GM12873 (cell line): Measurements from ENCODE around the gene SLC37A3.

ENCODE experiments used
- CTCF ChIP-seq: IDR thresholded peaks from 2 replicates; pipeline ENCODE4 v1.5.1; 2012; ENCODE audit warnings: low read depth, mild to moderate bottlenecking, moderate library complexity, low read length, control low read depth; ENCODE audit not compliant: insufficient read depth; ENCODE audit errors: missing control alignments

SLC37A3 gene

DNA sequence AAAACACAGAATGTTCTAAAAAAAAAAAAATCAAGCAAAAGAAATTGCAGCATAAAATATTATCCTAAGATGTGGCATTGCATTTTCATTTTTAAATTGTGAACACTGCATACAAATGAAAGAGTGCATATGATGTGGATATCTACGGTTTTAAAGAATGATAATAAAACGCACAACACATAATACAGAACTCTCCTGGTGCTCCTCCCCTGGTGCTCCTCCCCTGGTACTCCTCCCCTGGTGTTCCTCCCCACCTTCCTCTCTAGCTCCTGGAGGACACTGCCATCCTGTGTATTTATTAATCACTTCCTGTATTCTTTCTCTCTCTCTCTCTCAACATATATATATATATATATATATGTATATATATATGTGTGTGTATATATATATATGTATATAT is 100.1 kb downstream of the SLC37A3 start:
- TF ChIP-seq CTCF = no peak

DNA sequence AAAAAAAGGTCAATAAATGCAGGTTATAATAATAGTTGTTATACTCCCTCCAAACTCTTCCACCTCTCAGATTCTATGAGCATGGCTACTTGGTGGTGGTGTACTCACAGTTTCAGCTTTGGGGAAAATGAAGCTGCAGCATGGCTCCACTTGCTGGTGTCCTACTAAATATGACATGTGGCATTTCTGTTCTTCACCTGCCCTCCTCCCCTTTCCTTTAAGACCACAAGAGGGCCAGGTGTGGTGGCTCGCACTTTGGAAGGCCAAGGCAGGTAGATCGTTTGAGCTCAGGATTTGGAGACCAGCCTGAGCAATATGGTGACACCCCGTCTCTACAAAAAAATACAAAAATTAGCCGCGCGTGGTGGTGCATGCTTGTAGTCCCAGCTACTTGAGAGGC is 101.1 kb downstream of the SLC37A3 start:
- peak; percentile 9 for TF ChIP-seq CTCF

GRCh38 chr7:140295224-140295738 is 103.0 kb downstream of the SLC37A3 start:
- no peak for TF ChIP-seq CTCF

- TF ChIP-seq CTCF = no peak
These were observed 103.9 kb downstream of the SLC37A3 start for GRCh38 chr7:140294454-140294853.

DNA sequence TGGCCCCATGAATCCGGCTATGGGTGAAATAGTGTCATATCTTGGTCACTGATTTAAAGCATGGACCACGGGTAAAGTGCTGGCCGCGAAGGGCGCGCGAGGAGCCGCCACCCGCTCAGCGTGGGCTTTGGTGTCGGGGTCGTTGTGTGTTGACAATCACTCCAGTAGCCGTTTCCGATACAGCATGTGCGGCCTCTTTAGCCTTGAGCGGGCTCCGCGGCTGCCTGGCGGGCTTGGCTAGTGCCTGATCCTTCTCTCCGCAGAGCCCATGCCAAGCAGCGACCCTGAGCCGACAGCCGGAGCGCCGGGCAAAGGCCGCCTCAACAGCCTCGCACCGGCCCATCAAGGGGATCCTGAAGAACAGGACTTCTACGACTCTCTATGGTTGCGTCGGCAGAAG is 105.9 kb downstream of the SLC37A3 start:
- TF ChIP-seq CTCF = no peak

GRCh38 chr7:140289804-140290203 is 108.5 kb downstream of the SLC37A3 start:
- TF ChIP-seq CTCF = no peak

DNA sequence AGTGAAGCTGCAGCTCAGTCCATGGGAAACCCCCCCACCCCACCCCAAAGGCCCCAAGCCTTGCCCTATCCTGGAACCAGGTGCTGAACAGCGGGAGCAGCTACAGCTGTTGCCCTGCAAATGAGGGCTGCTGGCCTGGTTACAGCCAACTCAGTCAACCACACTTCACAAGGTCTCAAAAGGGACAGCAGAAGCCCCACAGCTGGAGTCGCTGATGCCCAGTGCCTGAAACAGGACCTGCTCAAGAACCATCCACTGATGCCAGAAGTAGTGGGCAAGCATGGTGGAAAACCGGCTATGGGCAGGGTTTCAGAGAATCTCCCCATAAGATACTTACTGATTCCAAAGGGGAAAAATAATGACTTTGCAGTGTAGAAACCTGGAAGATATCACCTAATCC is 110.3 kb downstream of the SLC37A3 start:
- TF ChIP-seq CTCF = no peak
